IMR-90 (cell line): ENCODE data around the gene ZNF579.

Experiments
- BHLHE40 ChIP-seq: fragments of 150-350 bp; IDR thresholded peaks from 2 replicates; pipeline ENCODE4 v1.6.1; 2016; ENCODE audit warnings: mild to moderate bottlenecking, low read depth, low read length
- CTCF ChIP-seq: conservative IDR thresholded peaks from 2 replicates; pipeline ENCODE4 v1.5.1; 2012; ENCODE audit warnings: mild to moderate bottlenecking, low read depth, low read length, improper control_type of control experiment
- ELK1 ChIP-seq: fragments of 150-350 bp; IDR thresholded peaks from 2 replicates; pipeline ENCODE4 v1.6.1; 2016; ENCODE audit warnings: low read depth, mild to moderate bottlenecking, low read length, moderate library complexity, borderline replicate concordance
- MXI1 ChIP-seq: IDR thresholded peaks from 2 replicates; pipeline ENCODE4 v1.6.1; 2012; ENCODE audit warnings: low read depth, mild to moderate bottlenecking, low read length, moderate library complexity, borderline replicate concordance
- POLR2A ChIP-seq: IDR thresholded peaks from 2 replicates; pipeline ENCODE4 v1.6.1; 2012; ENCODE audit warnings: mild to moderate bottlenecking, low read depth, low read length
- RAD21 ChIP-seq: IDR thresholded peaks from 2 replicates; pipeline ENCODE4 v1.6.1; 2012; ENCODE audit warnings: low read length, improper control_type of control experiment
- SMC3 ChIP-seq: fragments of 150-350 bp; IDR thresholded peaks from 2 replicates; pipeline ENCODE4 v1.6.1; 2016; ENCODE audit warnings: low read depth, mild to moderate bottlenecking, antibody characterized with exemption, low read length, moderate library complexity
- USF2 ChIP-seq: fragments of 150-350 bp; IDR thresholded peaks from 2 replicates; pipeline ENCODE4 v1.6.1; 2017; ENCODE audit warnings: mild to moderate bottlenecking, antibody characterized with exemption, low read length, low read depth

GRCh38 chr19:55552620-55553019 lies 28.0 kb downstream of the ZNF579 start:
- TF ChIP-seq CTCF = no peak
- TF ChIP-seq POLR2A = no peak
- no peak for TF ChIP-seq USF2
- no peak for TF ChIP-seq RAD21
- peak; percentile 80; the same call in 1 of the 2 replicates for TF ChIP-seq BHLHE40
- TF ChIP-seq MXI1 = no peak
- TF ChIP-seq SMC3 = no peak
- no peak for TF ChIP-seq ELK1
